Neural crest cell (in vitro differentiated cells): ENCODE data around the gene NFIA. TPM values are rescaled to one million over a fixed set of nuclear protein-coding genes. Genes with fewer than 3 reads are reported as not detected.

ENCODE experiments used
- DNase-seq: peaks from one replicate; pipeline ENCODE4 v3.0.0; 2021; ENCODE audit warnings: low read depth, mixed read lengths, low spot score
- H3K27ac Mint-ChIP-seq: one replicate; pipeline ENCODE4 v1.8.0; 2021; ENCODE audit warnings: mild to moderate bottlenecking, mixed read lengths; ENCODE audit not compliant: unreplicated experiment
- H3K27me3 Mint-ChIP-seq: 2 replicates; pipeline ENCODE4 v1.8.0; 2021; ENCODE audit warnings: low read depth, mild to moderate bottlenecking, mixed read lengths
- H3K36me3 Mint-ChIP-seq: 2 replicates; pipeline ENCODE4 v1.8.0; 2021; ENCODE audit warnings: low read depth, mild to moderate bottlenecking, mixed read lengths
- H3K4me1 Mint-ChIP-seq: 2 replicates; pipeline ENCODE4 v1.8.0; 2021; ENCODE audit warnings: mixed read lengths
- H3K4me3 Mint-ChIP-seq: one replicate; pipeline ENCODE4 v1.8.0; 2021; ENCODE audit warnings: mild to moderate bottlenecking, mixed read lengths
- H3K9me3 Mint-ChIP-seq: 2 replicates; pipeline ENCODE4 v1.8.0; 2021; ENCODE audit warnings: mixed read lengths
- CTCF ChIP-seq: fragments of 200-600 bp; sonication (generic); conservative IDR thresholded peaks from 2 replicates; pipeline ENCODE4 v1.5.0; 2021; ENCODE audit warnings: antibody characterized with exemption, mild to moderate bottlenecking
- total RNA-seq: library from RNA; stranded (reverse); gene quantifications from 2 replicates; pipeline ENCODE4 v1.2.1, GENCODE V29; 2021

Gene NFIA
- total RNA-seq, 1 donor from 2014 or later, result 3.4 TPM

- DNase-seq, result no peak
- Mint-ChIP-seq H3K27ac (no peak overlapping the region), H3K9me3 (no peaks in the 10 kb centered on the region), H3K36me3 (no peaks in the 10 kb centered on the region), H3K4me3 (no peak overlapping the region), H3K4me1 (peaks cover 17% of the 10 kb centered on the region), H3K27me3 (peaks cover 49% of the 10 kb centered on the region)
- TF ChIP-seq CTCF, result no peak
Measured at GRCh38 chr1:61102621-61103020, 20.3 kb downstream of the NFIA start.

GRCh38 chr1:61104220-61104671 lies 21.9 kb downstream of the NFIA start:
- Mint-ChIP-seq H3K4me3 (no peak overlapping the region), H3K36me3 (no peaks in the 10 kb centered on the region), H3K27ac (no peak overlapping the region), H3K4me1 (peaks cover 5% of the 10 kb centered on the region), H3K9me3 (peaks cover 7% of the 10 kb centered on the region), H3K27me3 (peaks cover 41% of the 10 kb centered on the region)
- no peak for DNase-seq
- TF ChIP-seq CTCF, result no peak

GRCh38 chr1:61107638-61108037 lies 25.3 kb downstream of the NFIA start:
- DNase-seq, result no peak
- no peak for TF ChIP-seq CTCF
- H3K27me3 Mint-ChIP-seq, result peaks cover 18% of the 10 kb centered on the region
- no peak overlapping the region for H3K27ac Mint-ChIP-seq
- H3K9me3 Mint-ChIP-seq, result peaks cover 7% of the 10 kb centered on the region
- no peak overlapping the region for H3K4me3 Mint-ChIP-seq
- H3K36me3 Mint-ChIP-seq, result no peaks in the 10 kb centered on the region
- H3K4me1 Mint-ChIP-seq, result peaks cover 23% of the 10 kb centered on the region

- Mint-ChIP-seq H3K27ac (no peak overlapping the region), H3K4me1 (peaks cover 23% of the 10 kb centered on the region), H3K4me3 (no peak overlapping the region), H3K27me3 (peaks cover 4% of the 10 kb centered on the region), H3K36me3 (no peaks in the 10 kb centered on the region), H3K9me3 (peaks cover 7% of the 10 kb centered on the region)
- DNase-seq, result no peak
- TF ChIP-seq CTCF, result no peak
Measured at GRCh38 chr1:61109158-61109557, 26.8 kb downstream of the NFIA start.

GRCh38 chr1:61109910-61110309 lies 27.5 kb downstream of the NFIA start:
- Mint-ChIP-seq H3K4me1 (peaks cover 23% of the 10 kb centered on the region), H3K27ac (no peak overlapping the region), H3K27me3 (peaks cover 2% of the 10 kb centered on the region), H3K4me3 (no peak overlapping the region), H3K36me3 (no peaks in the 10 kb centered on the region), H3K9me3 (peaks cover 9% of the 10 kb centered on the region)
- DNase-seq, result no peak
- no peak for TF ChIP-seq CTCF

GRCh38 chr1:61110554-61110953 lies 28.2 kb downstream of the NFIA start:
- no peak overlapping the region for H3K4me3 Mint-ChIP-seq
- no peak for TF ChIP-seq CTCF
- peaks cover 9% of the 10 kb centered on the region for H3K9me3 Mint-ChIP-seq
- no peaks in the 10 kb centered on the region for H3K27me3 Mint-ChIP-seq
- H3K27ac Mint-ChIP-seq, result no peak overlapping the region
- no peak for DNase-seq
- H3K36me3 Mint-ChIP-seq, result no peaks in the 10 kb centered on the region
- peaks cover 23% of the 10 kb centered on the region for H3K4me1 Mint-ChIP-seq
